HCT116 (cell line): ENCODE measurements around the gene CACNA1G.
A peak's percentile ranks its signal among the peaks of the same experiment; 100 is the strongest.

Source experiments
- CBX3 ChIP-seq: IDR thresholded peaks from 2 replicates; pipeline ENCODE4 v1.6.1; 2012; ENCODE audit warnings: low read depth
- CEBPB ChIP-seq: IDR thresholded peaks from 2 replicates; pipeline ENCODE4 v1.6.1; 2012; ENCODE audit warnings: low read depth
- ELF1 ChIP-seq: IDR thresholded peaks from 2 replicates; pipeline ENCODE4 v1.6.1; 2012; ENCODE audit warnings: low read depth, borderline replicate concordance
- POLR2A ChIP-seq: IDR thresholded peaks from 2 replicates; pipeline ENCODE4 v1.7.0; 2011; ENCODE audit warnings: borderline replicate concordance; ENCODE audit not compliant: insufficient read depth, insufficient read length; ENCODE audit errors: extremely low read depth
- POLR2AphosphoS5 ChIP-seq: IDR thresholded peaks from 2 replicates; pipeline ENCODE4 v1.6.1; 2011; ENCODE audit warnings: mild to moderate bottlenecking, low read depth, low read length, moderate library complexity
- TF ChIP-seq, protein P1 (sequence below): IDR thresholded peaks from 2 replicates; pipeline ENCODE4 v1.6.1; 2012
- TF ChIP-seq, protein P2 (sequence below), 3 experiments: fragments of 200-600 bp in 1 of 3; sonication (generic) in 1 of 3; IDR thresholded peaks in 2 of 3; conservative IDR thresholded peaks in 1 of 3; 2 replicates each; pipeline ENCODE4 v1.5.1; 2012 to 2017; ENCODE audit warnings: low read depth in 2 of 3, low read length in 2 of 3, antibody characterized with exemption in 1 of 3, borderline replicate concordance in 1 of 3, control low read depth in 1 of 3, mild to moderate bottlenecking in 1 of 3, mixed read lengths in 1 of 3, mixed run types in 1 of 3, moderate library complexity in 1 of 3; ENCODE audit not compliant: insufficient read depth in 1 of 3

DNA sequence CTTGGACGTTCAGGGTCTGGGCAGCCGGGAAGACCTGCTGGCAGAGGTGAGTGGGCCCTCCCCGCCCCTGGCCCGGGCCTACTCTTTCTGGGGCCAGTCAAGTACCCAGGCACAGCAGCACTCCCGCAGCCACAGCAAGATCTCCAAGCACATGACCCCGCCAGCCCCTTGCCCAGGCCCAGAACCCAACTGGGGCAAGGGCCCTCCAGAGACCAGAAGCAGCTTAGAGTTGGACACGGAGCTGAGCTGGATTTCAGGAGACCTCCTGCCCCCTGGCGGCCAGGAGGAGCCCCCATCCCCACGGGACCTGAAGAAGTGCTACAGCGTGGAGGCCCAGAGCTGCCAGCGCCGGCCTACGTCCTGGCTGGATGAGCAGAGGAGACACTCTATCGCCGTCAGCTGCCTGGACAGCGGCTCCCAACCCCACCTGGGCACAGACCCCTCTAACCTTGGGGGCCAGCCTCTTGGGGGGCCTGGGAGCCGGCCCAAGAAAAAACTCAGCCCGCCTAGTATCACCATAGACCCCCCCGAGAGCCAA lies 65.6 kb downstream of the CACNA1G start:
- TF ChIP-seq POLR2A = no peak
- TF ChIP-seq ELF1 = no peak
- TF ChIP-seq, protein P1, sequence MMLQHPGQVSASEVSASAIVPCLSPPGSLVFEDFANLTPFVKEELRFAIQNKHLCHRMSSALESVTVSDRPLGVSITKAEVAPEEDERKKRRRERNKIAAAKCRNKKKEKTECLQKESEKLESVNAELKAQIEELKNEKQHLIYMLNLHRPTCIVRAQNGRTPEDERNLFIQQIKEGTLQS = no peak
- TF ChIP-seq, protein P2, sequence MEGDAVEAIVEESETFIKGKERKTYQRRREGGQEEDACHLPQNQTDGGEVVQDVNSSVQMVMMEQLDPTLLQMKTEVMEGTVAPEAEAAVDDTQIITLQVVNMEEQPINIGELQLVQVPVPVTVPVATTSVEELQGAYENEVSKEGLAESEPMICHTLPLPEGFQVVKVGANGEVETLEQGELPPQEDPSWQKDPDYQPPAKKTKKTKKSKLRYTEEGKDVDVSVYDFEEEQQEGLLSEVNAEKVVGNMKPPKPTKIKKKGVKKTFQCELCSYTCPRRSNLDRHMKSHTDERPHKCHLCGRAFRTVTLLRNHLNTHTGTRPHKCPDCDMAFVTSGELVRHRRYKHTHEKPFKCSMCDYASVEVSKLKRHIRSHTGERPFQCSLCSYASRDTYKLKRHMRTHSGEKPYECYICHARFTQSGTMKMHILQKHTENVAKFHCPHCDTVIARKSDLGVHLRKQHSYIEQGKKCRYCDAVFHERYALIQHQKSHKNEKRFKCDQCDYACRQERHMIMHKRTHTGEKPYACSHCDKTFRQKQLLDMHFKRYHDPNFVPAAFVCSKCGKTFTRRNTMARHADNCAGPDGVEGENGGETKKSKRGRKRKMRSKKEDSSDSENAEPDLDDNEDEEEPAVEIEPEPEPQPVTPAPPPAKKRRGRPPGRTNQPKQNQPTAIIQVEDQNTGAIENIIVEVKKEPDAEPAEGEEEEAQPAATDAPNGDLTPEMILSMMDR (IDR thresholded peaks at IDR 0.05 in 2 of 3, conservative IDR thresholded peaks at IDR 0.05 in 1 of 3; ENCODE audit: borderline replicate concordance in 1 of 3, insufficient read depth in 1 of 3, low read depth in 2 of 3, low read length in 2 of 3) = peak; percentile 90 to 96 (median 92)
- no peak for TF ChIP-seq CEBPB
- TF ChIP-seq POLR2AphosphoS5 = no peak
- no peak for TF ChIP-seq CBX3
